Glutamatergic neuron (in vitro differentiated cells): ENCODE data around the gene STK39. TPM values are rescaled to one million over a fixed set of nuclear protein-coding genes. Genes with fewer than 3 reads are reported as not detected.

Source experiments
- DNase-seq: peaks from one replicate; pipeline ENCODE4 v3.0.0; 2022
- H3K27ac Mint-ChIP-seq: one replicate; pipeline ENCODE4 v1.8.0; 2020; ENCODE audit warnings: mild to moderate bottlenecking, mixed read lengths, inconsistent platforms; ENCODE audit not compliant: unreplicated experiment
- H3K27me3 Mint-ChIP-seq: one replicate; pipeline ENCODE4 v1.8.0; 2020; ENCODE audit warnings: mild to moderate bottlenecking, moderate library complexity, mixed read lengths, inconsistent platforms; ENCODE audit not compliant: unreplicated experiment
- H3K36me3 Mint-ChIP-seq: one replicate; pipeline ENCODE4 v1.8.0; 2020; ENCODE audit warnings: mild to moderate bottlenecking, mixed read lengths, inconsistent platforms; ENCODE audit not compliant: unreplicated experiment
- H3K4me1 Mint-ChIP-seq: one replicate; pipeline ENCODE4 v1.8.0; 2020; ENCODE audit warnings: mild to moderate bottlenecking, low read depth, mixed read lengths, inconsistent platforms; ENCODE audit not compliant: unreplicated experiment
- H3K4me3 Mint-ChIP-seq: one replicate; pipeline ENCODE4 v1.8.0; 2020; ENCODE audit warnings: mild to moderate bottlenecking, mixed read lengths, inconsistent platforms; ENCODE audit not compliant: unreplicated experiment
- H3K9me3 Mint-ChIP-seq: one replicate; pipeline ENCODE4 v1.8.0; 2020; ENCODE audit warnings: mild to moderate bottlenecking, moderate library complexity, mixed read lengths, inconsistent platforms; ENCODE audit not compliant: unreplicated experiment
- total RNA-seq: library from RNA; stranded (reverse); fragmentation: NEBNext Ultra II Directional; extraction: Animal tissue kit (Norgen Biotek cat#: 25700); gene quantifications from one replicate; pipeline ENCODE4 v1.2.1, GENCODE V29; 2021; ENCODE audit not compliant: unreplicated experiment
- TF ChIP-seq, protein P1 (sequence below): fragments of 200-600 bp; sonication (generic); IDR thresholded peaks from one replicate; pipeline ENCODE4 v1.5.0; 2021; ENCODE audit not compliant: partially characterized antibody, unreplicated experiment

Gene STK39
- total RNA-seq, 1 donor from 2014 or later = 35.9 TPM

DNA sequence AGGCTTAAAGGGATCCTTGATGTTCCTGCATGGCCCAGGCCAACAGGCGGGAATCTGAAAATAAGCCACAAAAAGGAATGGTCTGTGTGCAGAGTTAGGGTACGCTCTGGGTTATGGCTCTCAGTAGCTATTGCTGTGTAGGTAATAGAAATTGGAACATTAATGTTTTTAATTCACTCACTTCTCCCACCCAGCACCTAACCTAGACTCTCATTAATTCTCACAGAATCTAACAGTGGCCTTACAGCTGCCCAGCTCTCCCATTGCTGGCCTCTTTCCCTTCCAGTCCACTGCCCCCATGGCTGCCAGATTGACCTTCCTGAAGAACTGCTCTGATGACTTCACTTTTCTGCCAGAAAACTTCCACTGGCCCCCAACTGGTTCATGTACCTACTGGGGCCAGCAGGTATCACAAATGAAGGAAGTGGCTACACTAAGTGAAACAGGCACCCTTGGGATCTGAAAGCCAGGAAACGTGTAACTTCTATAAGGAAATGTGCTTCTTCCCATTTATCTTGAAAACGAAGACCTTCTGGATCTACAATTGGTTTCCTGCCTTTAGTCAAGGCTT is 315.2 kb downstream of the STK39 start:
- TF ChIP-seq, protein P1, sequence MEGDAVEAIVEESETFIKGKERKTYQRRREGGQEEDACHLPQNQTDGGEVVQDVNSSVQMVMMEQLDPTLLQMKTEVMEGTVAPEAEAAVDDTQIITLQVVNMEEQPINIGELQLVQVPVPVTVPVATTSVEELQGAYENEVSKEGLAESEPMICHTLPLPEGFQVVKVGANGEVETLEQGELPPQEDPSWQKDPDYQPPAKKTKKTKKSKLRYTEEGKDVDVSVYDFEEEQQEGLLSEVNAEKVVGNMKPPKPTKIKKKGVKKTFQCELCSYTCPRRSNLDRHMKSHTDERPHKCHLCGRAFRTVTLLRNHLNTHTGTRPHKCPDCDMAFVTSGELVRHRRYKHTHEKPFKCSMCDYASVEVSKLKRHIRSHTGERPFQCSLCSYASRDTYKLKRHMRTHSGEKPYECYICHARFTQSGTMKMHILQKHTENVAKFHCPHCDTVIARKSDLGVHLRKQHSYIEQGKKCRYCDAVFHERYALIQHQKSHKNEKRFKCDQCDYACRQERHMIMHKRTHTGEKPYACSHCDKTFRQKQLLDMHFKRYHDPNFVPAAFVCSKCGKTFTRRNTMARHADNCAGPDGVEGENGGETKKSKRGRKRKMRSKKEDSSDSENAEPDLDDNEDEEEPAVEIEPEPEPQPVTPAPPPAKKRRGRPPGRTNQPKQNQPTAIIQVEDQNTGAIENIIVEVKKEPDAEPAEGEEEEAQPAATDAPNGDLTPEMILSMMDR = no peak
- no peak for DNase-seq
- peaks cover 7% of the 10 kb centered on the region for H3K9me3 Mint-ChIP-seq

DNA sequence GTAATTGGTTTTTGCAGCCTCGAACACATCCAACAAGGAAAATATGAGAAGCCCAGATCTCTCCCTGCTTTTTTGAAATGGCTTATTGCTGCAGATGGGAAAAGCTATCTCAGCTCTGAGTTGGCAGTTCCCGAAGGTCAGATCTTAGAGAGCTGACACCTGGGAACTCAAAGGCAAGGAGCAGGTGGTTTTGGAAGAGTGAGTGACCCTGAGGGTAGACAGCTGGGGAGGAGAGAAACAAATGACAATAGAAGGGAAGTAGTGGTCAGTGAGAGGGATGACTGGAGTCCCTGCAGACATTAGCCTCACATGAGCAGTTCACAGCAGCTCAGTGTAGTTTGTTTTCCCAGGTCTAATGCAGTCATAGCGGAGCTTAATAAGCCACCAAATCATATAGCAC is 317.9 kb downstream of the STK39 start:
- H3K27ac Mint-ChIP-seq = no peak overlapping the region
- H3K4me3 Mint-ChIP-seq = no peak overlapping the region
- H3K27me3 Mint-ChIP-seq = no peaks in the 10 kb centered on the region
- H3K9me3 Mint-ChIP-seq = peaks cover 2% of the 10 kb centered on the region
- H3K4me1 Mint-ChIP-seq = peaks cover 28% of the 10 kb centered on the region
- H3K36me3 Mint-ChIP-seq = no peaks in the 10 kb centered on the region
- TF ChIP-seq, protein P1 = no peak
- no peak for DNase-seq

More for the DNA sequence above, 315.2 kb downstream of the STK39 start:
- no peak overlapping the region for H3K4me3 Mint-ChIP-seq
- H3K36me3 Mint-ChIP-seq = no peaks in the 10 kb centered on the region
- H3K27me3 Mint-ChIP-seq = no peaks in the 10 kb centered on the region
- no peak overlapping the region for H3K27ac Mint-ChIP-seq
- H3K4me1 Mint-ChIP-seq = peaks cover 20% of the 10 kb centered on the region

DNA sequence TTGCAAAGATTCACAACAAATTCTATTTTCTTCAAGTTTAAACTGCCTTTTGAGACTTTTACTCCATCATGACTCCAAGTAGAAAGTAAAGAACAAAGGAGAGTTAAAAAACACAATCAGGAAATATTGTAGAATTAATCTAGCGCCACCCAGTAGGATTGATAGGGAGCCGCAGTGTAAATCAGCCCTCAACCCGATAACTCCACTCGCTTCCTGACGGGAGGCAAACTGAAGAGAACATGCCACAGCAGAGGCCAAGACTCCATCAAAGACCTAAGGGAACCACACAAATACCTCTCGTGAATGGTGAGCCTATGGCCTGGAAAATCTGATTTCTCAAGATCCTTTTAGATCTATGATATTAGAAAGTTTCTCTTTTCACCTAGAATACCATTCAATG is 319.0 kb downstream of the STK39 start:
- no peaks in the 10 kb centered on the region for H3K36me3 Mint-ChIP-seq
- TF ChIP-seq, protein P1 = no peak
- no peak overlapping the region for H3K27ac Mint-ChIP-seq
- DNase-seq = no peak
- H3K27me3 Mint-ChIP-seq = no peaks in the 10 kb centered on the region
- H3K9me3 Mint-ChIP-seq = peaks cover 2% of the 10 kb centered on the region
- H3K4me3 Mint-ChIP-seq = no peak overlapping the region
- peaks cover 31% of the 10 kb centered on the region for H3K4me1 Mint-ChIP-seq

DNA sequence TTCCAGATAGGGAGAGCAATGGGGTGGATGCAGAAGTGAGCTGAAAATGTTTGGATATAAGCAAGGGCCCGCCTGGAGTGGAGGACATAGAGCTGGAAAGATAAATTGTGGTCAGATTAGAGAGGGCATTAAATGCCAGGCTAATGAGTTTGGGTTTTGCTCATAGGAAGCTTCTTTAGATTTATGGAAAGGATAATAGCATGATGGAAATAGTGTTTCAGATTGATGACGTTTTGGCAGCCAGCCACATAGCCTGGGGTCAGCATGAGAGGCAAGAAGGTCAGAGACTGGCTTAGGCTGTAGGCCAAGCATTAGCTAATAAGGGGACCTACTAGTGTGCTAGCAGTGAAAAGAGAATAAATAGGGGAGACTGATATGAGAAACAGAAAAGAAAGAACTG is 321.6 kb downstream of the STK39 start:
- H3K4me1 Mint-ChIP-seq = peaks cover 28% of the 10 kb centered on the region
- H3K27me3 Mint-ChIP-seq = no peaks in the 10 kb centered on the region
- H3K9me3 Mint-ChIP-seq = peaks cover 2% of the 10 kb centered on the region
- H3K36me3 Mint-ChIP-seq = no peaks in the 10 kb centered on the region
- no peak overlapping the region for H3K4me3 Mint-ChIP-seq
- no peak overlapping the region for H3K27ac Mint-ChIP-seq
- TF ChIP-seq, protein P1 = no peak
- no peak for DNase-seq

DNA sequence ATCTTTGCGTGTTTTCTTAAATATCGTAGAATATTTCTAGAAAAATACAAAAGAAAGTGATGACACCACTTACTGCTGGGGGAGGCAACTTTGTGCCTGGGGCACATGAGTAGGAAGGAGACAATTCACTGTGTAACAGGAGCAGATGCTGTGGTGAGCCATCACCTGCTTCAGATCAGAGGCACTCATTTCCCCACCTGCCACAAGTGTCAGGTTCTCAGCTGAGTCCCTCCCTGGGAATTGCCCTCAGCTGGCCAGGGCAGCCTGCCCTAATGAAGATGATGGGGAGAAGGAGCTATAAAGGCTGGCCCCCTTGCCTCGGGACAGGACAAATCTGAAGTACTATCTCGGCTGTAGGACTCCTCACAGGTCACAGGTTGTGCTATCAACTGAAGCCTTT is 322.8 kb downstream of the STK39 start:
- Mint-ChIP-seq H3K27me3 (no peaks in the 10 kb centered on the region), H3K9me3 (no peaks in the 10 kb centered on the region), H3K4me1 (peaks cover 16% of the 10 kb centered on the region), H3K36me3 (no peaks in the 10 kb centered on the region), H3K27ac (peak overlapping the region; percentile 36), H3K4me3 (no peak overlapping the region)
- peak; percentile 49 for DNase-seq
- TF ChIP-seq, protein P1 = no peak
